Embryonic facial prominence (tissue), 1 donor: ENCODE data around the gene SH3TC2.
"Not testable (repeated sequence)": the region's sequence is repeated elsewhere in the genome, so short reads cannot be mapped to it uniquely, and the experiment has no call there.

Experiments used
- DNase-seq: peaks from one replicate; pipeline ENCODE4 v3.0.0-alpha.2; 2016; ENCODE audit errors: extremely low spot score

Gene SH3TC2

DNA sequence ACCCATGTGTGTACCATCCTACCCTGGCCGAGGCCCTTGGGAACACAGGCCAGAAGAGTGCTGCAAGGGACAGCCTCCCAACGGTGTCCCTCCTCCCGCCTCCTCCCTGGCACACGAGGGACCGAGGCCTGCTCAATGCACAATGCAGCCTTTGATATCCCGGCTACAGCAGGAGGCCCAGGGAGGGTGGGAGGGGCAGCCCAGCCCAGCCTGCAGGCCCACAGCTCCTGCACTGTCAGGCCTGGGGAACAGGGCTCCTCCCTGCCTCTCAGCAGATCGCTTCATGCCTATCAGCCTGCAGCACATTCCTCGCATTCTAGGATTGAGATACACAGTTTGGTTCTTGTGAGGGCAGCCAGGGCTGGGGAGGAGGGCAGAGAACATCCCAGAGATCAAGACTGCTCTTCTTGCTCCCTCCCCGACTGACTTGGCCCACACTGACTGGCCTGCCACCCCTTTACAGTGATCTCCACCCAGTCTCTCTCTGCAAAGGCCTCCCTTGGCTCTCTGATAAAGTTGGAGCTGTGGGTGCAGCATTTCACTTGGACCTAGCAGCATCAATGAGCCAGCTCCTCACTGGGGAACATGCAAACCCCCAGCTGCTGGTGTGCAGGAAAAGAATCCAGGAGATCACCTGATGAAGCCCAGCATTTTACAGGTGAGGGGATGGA, at the start of gene SH3TC2:
TSS of gene SH3TC2 (minus strand) at position 46 of the 671 bp plus-strand sequence. CDS start at position 6, 40 bp downstream.
- no peak for DNase-seq

DNA sequence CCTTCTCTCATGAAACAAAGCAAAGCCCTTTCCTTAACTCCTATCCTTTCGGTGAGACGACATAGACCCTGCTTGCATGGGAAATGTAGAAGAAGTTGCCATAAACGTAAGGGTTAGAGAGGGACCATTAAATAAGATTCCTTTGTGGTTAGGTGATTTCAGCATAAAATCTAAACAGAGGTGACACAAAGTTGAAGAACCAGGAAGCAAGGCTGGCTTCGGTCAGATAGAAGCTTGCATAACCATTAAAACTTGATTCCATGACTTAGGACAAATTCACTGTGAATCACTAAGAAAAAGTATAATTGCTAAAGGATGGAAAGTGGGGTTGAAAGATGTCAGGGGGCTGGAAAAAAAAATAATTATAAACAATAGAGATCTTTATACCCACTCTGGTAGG, 47.5 kb upstream of the SH3TC2 start:
- DNase-seq: no peak

DNA sequence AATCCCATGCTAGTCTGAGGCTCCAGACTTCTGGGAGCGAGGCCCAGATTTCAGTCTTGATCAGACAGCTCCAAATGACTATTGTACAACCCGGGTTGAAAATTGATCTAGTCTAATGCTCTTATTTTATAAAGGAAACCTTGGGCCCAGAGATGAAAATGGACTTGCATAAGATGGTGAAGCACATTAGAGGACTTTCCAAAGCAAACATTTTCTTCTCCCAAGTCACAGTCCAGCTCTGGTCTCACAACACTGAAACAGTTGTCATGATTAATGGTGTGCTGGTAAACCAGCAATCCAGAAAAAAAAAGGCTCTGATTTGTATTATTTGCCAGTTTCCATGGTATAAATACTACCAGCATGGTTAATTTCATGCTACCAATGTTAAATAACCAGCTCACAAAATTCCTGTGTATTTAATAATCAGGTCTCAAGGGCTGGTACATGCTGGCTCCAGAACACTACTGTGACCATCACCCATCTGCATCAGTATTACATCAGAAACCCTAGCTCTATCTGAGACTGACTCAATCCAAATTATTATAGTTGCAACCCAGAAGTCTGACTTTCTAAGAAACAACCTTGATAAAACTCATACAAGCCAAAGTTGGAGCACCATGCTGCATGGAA, 45.9 kb upstream of the SH3TC2 start:
- DNase-seq: no peak

DNA sequence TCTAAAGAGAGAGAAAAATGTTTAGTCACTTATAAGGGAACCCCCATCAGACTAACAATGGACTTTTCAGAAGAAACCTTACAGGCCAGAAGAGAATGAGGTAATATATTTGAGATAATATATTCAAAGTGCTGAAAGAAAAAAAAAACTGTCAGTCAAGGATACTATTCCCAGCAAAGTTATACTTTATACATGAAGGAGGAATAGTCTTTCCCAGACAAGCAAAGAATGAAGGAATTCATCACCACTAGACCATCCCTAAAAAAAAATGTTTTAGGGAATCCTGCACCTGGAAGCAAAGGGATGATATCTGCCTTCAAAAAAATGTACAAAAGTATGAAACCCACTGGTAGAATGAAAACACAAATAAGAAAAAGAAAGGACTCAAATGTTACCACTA, 37.5 kb upstream of the SH3TC2 start:
- no peak for DNase-seq

DNA sequence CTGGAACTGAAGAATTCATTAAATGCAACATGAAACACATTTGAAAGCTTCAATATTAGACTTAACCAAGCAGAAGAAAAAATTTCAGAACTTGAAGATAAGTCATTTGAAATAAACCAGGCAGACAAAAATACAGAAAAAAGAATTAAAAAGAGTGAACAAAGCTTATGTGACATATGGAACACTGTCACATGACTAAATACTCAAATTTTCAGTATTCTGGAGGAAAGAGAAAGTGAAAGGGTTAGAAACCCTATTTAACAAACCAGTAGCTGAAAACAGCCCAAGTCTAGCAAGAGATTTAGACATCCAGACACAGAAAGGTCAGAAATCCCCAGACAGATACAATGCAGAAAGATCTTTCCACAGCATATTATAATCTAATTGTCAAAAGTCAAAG, 37.1 kb upstream of the SH3TC2 start:
- DNase-seq: no peak

DNA sequence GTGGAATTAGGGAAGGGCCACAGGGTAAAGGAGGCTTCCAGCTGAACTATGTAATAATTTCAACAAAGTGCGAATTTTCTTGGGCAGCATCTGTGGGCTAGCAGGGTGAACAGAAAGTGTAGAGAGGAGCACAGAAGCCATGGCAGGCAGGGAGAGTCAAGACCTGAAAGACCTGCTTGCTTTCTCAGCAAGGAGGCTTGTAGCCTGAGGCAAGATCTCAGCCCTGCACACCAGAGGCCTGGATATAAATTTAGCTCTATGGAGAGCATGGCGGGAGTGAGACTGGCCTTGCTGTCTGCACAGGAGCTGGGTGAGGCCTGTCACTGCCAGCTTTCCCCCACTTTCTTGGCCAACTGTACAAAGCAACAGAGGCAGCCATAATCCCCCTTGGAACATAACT, 32.1 kb upstream of the SH3TC2 start:
- DNase-seq: no peak

DNA sequence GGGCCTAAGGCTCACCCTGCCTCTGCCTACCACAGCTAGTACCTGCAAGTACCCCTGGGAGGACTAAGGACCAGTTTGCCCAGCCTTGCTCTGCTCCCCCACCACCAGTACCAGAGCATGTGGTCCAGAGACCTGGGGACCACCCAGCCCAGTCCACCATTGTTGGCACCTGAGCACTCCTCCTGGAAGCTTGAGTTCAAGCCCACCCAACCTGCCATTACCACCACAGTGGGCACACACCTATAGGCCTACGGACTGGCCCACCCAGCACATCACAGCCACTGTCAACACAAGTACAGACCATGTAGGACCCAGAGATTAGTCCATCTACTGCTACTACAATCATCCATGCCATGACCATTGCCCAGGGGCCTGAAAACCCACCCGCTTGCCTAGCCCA, 30.8 kb upstream of the SH3TC2 start:
- no peak for DNase-seq

DNA sequence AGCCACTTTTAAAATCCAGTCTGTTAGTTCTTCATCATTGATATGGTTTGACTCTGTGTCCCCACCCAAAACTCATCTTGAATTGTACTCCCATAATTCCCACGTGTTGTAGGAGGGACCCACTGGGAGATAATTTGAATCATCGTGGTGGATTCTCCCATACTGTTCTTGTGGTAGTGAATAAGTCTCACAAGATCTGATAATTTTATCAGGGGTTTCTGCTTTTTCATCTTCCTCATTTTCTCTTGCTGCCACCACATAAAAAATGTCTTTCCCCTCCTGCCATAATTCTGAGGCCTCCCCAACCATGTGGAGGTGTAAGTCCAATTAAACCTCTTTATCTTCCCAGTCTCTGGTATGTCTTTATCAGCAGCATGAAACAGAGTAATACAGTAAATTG, 26.9 kb upstream of the SH3TC2 start:
- no peak for DNase-seq

DNA sequence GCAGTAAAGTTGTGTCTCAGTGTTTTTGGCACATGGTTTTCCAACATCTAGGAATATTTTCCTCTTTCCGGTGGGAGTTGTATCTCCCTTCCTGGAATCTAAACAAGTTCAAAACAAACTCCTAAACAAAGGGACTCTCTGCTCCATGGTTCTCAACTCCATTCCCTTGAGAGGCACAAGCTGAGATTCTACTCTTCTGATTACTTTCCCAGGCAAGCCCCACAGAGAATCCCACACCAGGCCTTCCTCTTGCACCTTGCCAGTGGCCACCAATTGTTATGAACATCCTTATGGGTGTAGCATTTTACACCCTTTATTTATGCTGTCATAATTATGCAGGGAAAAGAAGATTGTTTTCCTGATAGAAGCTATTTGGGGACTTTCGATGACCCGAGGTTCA, 25.8 kb upstream of the SH3TC2 start:
- DNase-seq: no peak

DNA sequence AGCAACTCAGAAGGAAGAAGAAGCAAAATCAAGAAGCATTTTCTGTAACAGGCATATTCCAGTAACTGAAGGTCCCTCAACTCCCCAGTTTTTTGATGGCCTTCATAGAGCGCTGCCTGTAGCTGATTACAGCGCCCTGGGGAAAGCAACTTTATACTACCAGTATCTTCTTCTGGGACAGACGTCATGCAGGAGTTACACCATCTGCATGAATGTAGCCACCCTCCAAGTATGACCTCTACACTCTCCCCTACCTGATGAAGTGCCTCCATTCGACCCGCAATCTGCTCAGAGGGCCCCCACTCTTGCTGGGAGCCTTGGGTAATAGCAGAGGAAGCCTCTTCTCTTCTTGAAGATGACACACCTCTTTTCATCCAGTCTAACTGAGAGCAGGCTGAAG, 21.0 kb upstream of the SH3TC2 start:
- DNase-seq: no peak

DNA sequence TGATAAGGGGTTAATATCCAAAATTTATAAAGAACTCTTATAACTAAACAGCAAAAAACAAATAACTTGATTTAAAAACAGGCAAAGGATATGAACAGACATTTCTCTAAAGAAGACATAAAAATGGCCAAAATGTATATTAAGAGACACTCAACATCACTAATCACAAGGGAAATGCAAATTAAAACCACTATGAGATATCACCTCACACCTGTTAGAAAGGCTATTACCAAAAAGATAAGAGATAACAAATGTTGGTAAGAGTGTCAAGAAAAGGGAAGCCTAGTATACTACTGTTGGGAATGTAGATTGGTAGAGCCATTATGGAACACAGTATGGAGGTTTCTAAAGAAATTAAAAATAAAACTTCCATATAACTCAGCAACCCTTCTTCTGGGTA, 19.4 kb upstream of the SH3TC2 start:
- DNase-seq: no peak

DNA sequence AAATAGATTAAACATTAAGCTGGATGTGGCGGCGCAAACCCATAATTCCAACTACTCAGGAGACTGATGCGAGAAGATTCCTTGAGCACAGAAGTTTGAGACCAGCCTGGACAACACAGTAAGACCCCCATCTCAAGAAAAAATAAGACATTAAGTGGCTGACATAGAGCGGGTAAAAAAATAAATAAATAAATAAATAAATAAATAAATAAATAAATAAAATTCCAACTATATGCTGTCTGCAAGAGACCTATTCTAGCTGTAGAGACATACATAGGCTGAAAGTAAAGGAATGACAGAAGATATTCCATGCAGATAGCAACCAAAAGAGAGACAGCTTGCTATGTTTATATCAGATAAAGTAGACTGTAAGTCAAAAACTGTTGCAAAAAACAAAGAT, 17.4 kb upstream of the SH3TC2 start:
- no peak for DNase-seq

DNA sequence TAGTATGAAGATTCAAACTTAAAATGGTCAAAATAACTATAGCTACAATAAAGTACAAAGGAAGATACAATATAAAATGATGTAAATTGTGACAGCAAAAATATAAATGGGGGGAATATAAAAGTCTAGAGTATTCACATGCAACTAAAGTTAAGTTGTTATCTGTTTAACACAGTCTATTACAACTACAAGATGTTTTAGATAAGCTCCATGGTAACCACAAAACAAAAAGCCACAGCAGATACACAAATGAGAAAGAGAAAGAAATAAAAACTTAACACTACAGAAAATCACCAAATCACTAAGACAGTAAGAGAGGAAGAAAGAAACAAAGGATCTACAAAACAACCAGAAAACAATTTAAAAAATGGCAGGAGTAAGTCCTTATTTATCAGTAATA, 17.0 kb upstream of the SH3TC2 start:
- no peak for DNase-seq

DNA sequence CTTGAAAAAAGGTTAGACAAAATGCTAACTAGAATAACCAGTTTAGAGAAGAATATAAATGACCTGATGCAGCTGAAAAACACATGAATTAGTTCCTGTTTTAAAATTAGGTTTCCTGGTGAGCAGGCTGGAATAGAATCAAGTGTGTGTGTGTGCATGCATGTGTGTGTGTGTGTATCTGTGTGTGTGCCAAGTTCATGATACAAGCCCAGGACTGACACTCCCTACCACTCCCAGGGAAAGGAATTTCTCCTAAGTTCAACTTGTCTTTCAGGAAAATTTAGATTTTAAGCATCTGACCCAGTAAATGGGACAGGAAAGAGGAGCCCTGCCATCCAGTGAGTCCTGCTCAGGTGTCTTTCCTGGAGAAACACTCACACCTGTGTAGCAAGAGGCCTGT, 11.2 kb upstream of the SH3TC2 start:
- not testable (repeated sequence) for DNase-seq

DNA sequence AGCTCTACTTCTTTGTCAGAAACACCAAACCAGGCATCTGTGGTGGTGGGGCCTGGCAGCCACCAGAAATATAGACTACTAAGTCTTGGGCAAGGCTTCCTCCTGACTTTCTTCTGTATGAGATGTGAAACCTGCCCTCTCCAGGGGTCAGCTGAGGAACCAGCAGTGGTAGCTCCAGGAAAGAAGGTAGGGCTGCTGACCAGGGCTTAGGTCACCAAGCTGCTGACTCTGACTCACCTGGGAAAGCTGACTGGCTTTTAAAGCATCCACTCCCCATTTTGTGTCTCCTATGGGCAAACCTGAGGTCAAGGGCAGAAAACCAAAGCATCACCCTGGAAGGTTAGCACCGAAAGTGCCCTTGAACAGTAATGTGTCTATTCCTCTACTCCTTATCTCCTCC, 10.4 kb upstream of the SH3TC2 start:
- DNase-seq: no peak

DNA sequence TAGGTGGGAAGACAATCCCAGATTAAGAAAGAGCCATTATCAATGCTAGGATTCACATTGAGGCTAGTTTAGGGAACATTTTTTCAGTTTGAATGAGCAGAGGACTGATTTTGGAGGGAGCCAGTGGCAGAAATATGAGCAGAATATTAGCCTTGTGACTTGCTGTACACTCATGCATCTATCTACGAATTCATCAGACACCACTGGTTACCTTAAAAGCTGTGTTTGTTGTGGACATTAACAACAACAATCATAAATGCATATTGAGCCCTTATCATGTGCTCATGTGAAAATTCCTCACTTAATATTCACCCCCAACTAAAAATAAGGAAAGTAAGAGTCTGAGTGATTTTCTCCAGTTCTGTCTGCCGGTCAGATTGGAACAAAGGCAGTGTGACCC, 9.9 kb upstream of the SH3TC2 start:
- no peak for DNase-seq

DNA sequence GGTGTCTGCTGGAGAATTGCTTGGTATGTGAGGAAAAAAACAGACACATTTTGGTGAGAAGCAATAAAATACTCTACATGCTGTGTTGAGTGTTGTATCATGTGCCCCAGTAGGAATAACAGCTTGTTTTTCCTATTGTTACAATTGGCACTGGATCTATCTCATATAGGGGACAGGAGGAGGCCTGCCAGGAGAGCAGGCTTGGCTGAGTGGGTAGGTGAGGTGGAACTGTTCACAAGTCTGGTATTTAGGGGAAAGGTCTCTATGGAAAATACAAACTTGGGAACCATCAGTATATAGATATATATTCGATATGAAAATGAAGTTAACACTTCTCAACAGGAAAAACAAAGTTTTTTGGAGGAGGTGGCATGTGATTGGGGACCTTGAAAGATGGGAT, 9.5 kb upstream of the SH3TC2 start:
- DNase-seq: no peak

DNA sequence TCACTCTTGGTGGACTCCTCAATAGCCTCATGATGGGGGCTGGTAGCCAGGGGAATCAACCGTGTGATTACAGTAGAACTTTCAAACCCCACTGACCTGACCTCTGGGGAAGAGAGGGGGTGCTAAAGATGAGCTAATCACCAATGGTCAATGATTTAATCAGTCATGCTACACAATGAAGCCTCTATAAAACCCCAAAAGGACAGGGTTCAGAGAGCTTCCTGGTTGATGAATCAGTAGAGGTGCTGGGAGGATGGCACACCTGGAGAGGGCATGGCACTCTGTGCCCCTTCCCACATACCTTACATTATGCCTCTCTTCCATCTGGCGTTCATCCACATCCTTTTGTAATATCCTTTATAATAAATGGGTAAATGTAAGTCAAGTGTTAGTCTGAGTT, 8.9 kb upstream of the SH3TC2 start:
- DNase-seq: no peak

DNA sequence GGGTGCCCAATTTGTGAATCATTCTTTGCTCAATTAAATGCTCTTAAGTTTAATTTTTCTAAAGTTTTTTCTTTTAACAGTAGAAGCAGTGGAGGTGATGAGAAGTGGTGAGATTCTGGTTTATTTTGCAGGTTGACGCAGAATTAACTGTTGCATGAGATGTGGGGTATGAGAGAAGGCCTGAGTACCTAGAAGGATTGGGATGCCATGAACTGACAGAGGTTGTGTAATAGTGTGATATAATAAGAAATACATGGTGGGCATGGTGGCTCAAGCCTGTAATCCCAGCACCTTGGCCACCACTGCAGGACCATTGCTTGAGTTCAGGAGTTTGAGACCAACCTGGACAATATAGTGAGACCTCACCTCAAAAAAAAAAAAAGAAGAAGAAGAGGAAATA, 8.4 kb upstream of the SH3TC2 start:
- DNase-seq: no peak

DNA sequence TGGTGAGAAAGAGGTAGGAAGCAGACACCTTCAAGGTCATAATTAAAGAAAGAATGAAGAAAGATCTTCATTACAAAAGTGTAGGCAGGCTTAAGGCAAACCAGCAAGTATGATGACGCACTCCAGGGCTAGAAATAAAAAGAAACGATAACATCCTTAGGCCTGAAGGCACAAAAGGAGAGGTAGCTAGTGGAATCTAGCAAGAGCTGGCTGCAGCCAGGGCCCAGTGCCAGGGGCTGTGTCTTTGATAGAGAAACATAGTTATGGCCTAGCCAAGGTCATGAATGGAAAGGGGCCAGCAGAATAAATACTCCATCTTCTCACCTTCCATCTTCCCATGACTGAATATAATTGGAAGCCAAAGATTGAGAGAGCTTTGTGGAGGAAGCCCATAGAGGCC, 6.8 kb upstream of the SH3TC2 start:
- DNase-seq: no peak

DNA sequence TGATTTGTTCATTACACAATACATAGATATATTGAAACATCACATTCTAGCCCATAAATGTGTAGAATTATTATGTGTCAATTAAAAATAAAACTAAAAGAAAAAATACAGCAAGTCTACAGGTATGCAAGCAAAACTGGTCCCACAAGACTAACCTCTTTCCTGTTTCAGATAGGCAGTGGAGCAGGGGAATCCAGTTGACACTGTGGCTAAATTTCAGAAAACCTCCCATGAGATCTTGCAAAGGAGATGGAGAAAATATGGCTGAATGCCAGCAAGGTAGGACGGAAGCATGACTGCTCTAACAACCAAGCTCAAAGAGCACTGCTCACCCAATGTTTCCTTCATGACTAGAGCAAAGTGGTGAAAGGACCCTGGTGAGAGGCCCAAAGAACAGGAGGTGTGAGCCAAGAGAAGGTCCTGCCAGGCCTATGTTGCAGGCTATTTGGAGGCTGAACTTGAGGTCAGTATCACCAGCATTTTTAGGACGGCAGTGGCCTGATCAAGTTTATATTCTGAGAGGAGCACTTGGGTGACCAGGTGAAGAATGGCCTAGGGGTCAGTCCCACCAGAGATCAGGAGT, 1.1 kb upstream of the SH3TC2 start:
- no peak for DNase-seq

DNA sequence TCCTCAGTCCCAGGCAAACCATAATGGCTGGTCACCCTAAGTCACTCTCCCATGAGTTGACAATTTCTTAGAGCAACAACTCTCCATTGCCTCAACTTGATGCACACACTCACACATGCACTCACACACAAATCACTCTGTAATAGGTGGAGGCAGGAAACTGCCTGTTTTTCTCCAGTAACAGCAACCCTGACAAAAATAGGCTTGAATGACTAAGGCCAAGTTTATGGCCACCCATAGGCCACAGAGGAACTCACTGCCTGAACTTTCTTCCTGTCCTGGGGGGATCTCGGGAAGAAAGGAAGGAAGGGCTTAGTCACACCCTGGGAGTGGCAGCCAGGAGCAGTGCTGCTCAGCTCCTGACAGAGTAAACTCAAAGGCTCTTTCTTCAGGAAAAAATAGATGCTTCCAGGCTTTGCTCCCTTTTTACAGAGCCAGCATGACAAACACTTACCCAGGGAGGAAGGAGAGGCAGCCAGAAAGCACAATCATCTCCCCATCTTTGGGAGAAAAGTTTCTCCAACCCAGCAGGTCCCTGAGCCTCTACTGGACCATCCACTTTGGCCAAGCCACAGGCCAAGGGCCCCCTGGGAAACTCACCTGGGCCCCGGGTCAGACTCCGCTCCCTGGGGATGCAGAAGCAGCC, 368 bp downstream of the SH3TC2 start:
- DNase-seq: no peak

DNA sequence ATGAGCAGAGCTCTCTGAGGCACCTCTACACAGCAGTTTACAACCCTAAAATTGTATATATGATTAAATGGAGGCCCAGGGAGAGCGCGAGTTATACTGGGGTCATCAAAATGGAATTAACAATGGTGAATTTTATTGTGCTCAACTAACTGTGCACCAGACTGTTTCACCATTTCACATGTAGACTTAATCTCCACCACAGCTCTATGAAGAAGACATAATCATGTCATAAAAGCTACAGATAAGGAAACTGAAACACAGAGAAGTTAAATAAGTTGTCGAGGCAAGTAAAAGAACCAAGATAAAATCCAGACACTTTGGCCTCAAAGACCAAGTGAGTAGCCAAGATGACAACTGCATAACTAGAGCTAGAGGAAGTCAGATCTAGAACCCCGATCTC, 1.5 kb downstream of the SH3TC2 start:
- DNase-seq: no peak
